ENCODE data around the gene UBE2D1. TPM values are rescaled to one million over a fixed set of nuclear protein-coding genes. Genes with fewer than 3 reads are reported as not detected.

Gene UBE2D1
- total RNA-seq, 1 experiment from 2014 or later: 24.6 TPM

GRCh38 chr10:58384544-58384998, 49.8 kb downstream of the UBE2D1 start:
- ATAC-seq: no peak
- H3K27ac Mint-ChIP-seq: peak overlapping the region; percentile 84; the same call in 1 of the 2 replicates
- H3K4me3 Mint-ChIP-seq: peak overlapping the region; percentile 93
- CTCF ChIA-PET: interaction anchor here (0.7 to 2.6 kb wide), 18 partner anchors 9 to 208 kb away, joined by 3 to 24 read pairs (median 4); partner anchors contain the start of genes CISD1 and UBE2D1
- H3K9me3 Mint-ChIP-seq: no peaks in the 10 kb centered on the region
- H3K4me1 Mint-ChIP-seq: peaks cover 15% of the 10 kb centered on the region
- no peak for TF ChIP-seq GTF2I (CRISPR knock-in tag; conservative IDR thresholded peaks at IDR 0.05)
- TF ChIP-seq ESRRA (CRISPR knock-in tag; IDR thresholded peaks at IDR 0.05; ENCODE audit: borderline replicate concordance): no peak
- TF ChIP-seq TCF7 (CRISPR knock-in tag; IDR thresholded peaks at IDR 0.05; ENCODE audit: low read depth): no peak
- no peak for TF ChIP-seq ZNF281 (CRISPR knock-in tag; IDR thresholded peaks at IDR 0.05)
- TF ChIP-seq MLX (CRISPR knock-in tag; IDR thresholded peaks at IDR 0.05): no peak
- no peak for TF ChIP-seq ATF2 (CRISPR knock-in tag; IDR thresholded peaks at IDR 0.05; ENCODE audit: borderline replicate concordance, low read depth)
- TF ChIP-seq TEAD1 (CRISPR knock-in tag; IDR thresholded peaks at IDR 0.05): no peak
- no peak for TF ChIP-seq USF1 (CRISPR knock-in tag; IDR thresholded peaks at IDR 0.05)
- no peak for TF ChIP-seq ATF6 (CRISPR knock-in tag; IDR thresholded peaks at IDR 0.05)
- TF ChIP-seq HMGXB4 (CRISPR knock-in tag; IDR thresholded peaks at IDR 0.05): no peak
- TF ChIP-seq ZNF396 (CRISPR knock-in tag; IDR thresholded peaks at IDR 0.05; ENCODE audit: borderline replicate concordance): no peak
- no peak for TF ChIP-seq ATF1 (CRISPR knock-in tag; IDR thresholded peaks at IDR 0.05)
- TF ChIP-seq SP1 (CRISPR knock-in tag; conservative IDR thresholded peaks at IDR 0.05): no peak
- TF ChIP-seq E2F5 (CRISPR knock-in tag; IDR thresholded peaks at IDR 0.05): no peak
- TF ChIP-seq ZNF138 (CRISPR knock-in tag; conservative IDR thresholded peaks at IDR 0.05): no peak
- TF ChIP-seq ZNF232 (CRISPR knock-in tag; IDR thresholded peaks at IDR 0.05): no peak
- TF ChIP-seq ZNF416 (CRISPR knock-in tag; IDR thresholded peaks at IDR 0.05): no peak
- POLR2A ChIA-PET: interaction anchor here (0.6 to 2.0 kb wide), 2 partner anchors 30 to 49 kb away, joined by 3 to 10 read pairs; partner anchors contain the start of gene UBE2D1
- H3K36me3 Mint-ChIP-seq: peaks cover 24% of the 10 kb centered on the region
- H3K27me3 Mint-ChIP-seq (ENCODE audit: low read depth): no peaks in the 10 kb centered on the region
- no peak for DNase-seq (ENCODE audit: low spot score)
